Stimulated activated CD8-positive, alpha-beta memory T cell treated with anti-CD3 and anti-CD28 coated beads, Interleukin-7, amount 100 ng/mL, for 1 hour (primary cell): ENCODE results near the gene PRDM16.

Source experiments
- DNase-seq, 2 donors: peaks; one replicate each; pipeline ENCODE4 v3.0.0-alpha.2; 2020; ENCODE audit warnings: low read depth in 2 of 2

PRDM16 gene

GRCh38 chr1:3323021-3323795, 254.2 kb downstream of the PRDM16 start:
- no peak for DNase-seq

- DNase-seq = no peak
These were observed 255.0 kb downstream of the PRDM16 start for GRCh38 chr1:3323796-3324703.

- no peak for DNase-seq
These were observed 255.9 kb downstream of the PRDM16 start for GRCh38 chr1:3324704-3325535.

- DNase-seq = no peak
These were observed 257.7 kb downstream of the PRDM16 start for GRCh38 chr1:3326516-3327388.

- DNase-seq = no peak
These were observed 258.3 kb downstream of the PRDM16 start for GRCh38 chr1:3327389-3327702.

- DNase-seq = no peak
These were observed 259.1 kb downstream of the PRDM16 start for GRCh38 chr1:3327936-3328590.

GRCh38 chr1:3329640-3330281, 260.8 kb downstream of the PRDM16 start:
- no peak for DNase-seq

GRCh38 chr1:3330771-3331245, 261.8 kb downstream of the PRDM16 start:
- no peak for DNase-seq

GRCh38 chr1:3331564-3331963, 262.6 kb downstream of the PRDM16 start:
- no peak for DNase-seq

GRCh38 chr1:3332043-3332442, 263.0 kb downstream of the PRDM16 start:
- DNase-seq = no peak

- DNase-seq = no peak
These were observed 263.7 kb downstream of the PRDM16 start for GRCh38 chr1:3332662-3333061.

GRCh38 chr1:3333903-3334302, 264.9 kb downstream of the PRDM16 start:
- no peak for DNase-seq

GRCh38 chr1:3334366-3334765, 265.4 kb downstream of the PRDM16 start:
- DNase-seq = no peak

GRCh38 chr1:3335754-3336640, 267.0 kb downstream of the PRDM16 start:
- no peak for DNase-seq

- no peak for DNase-seq
These were observed 267.9 kb downstream of the PRDM16 start for GRCh38 chr1:3336641-3337630.

- DNase-seq = no peak
These were observed 269.1 kb downstream of the PRDM16 start for GRCh38 chr1:3337798-3338724.

- no peak for DNase-seq
These were observed 269.7 kb downstream of the PRDM16 start for GRCh38 chr1:3338725-3339070.
